Trophoblast cell (in vitro differentiated cells and primary cell): ENCODE measurements around the gene DTNB.

Source experiments
- DNase-seq, 2 donors: peaks; one replicate each; pipeline ENCODE4 v3.0.0-alpha.2; 2016
- H2AFZ ChIP-seq: 2 replicates; pipeline ENCODE4 v1.6.1; 2013; ENCODE audit warnings: low read length, moderate library complexity, mild to moderate bottlenecking; ENCODE audit not compliant: insufficient read depth, poor library complexity
- H2AK5ac ChIP-seq: 2 replicates; pipeline ENCODE4 v1.6.1; 2013; ENCODE audit warnings: mild to moderate bottlenecking, low read length
- H2BK120ac ChIP-seq: 2 replicates; pipeline ENCODE4 v1.6.1; 2013; ENCODE audit warnings: low read length, mild to moderate bottlenecking, moderate library complexity; ENCODE audit not compliant: insufficient read depth, poor library complexity
- H2BK12ac ChIP-seq: 2 replicates; pipeline ENCODE4 v1.6.1; 2013; ENCODE audit warnings: mild to moderate bottlenecking, low read length, moderate library complexity
- H2BK5ac ChIP-seq: 2 replicates; pipeline ENCODE4 v1.6.1; 2013; ENCODE audit warnings: low read length, low read depth, moderate library complexity, mild to moderate bottlenecking; ENCODE audit not compliant: poor library complexity
- H3K14ac ChIP-seq: 2 replicates; pipeline ENCODE4 v1.6.1; 2013; ENCODE audit warnings: mild to moderate bottlenecking, low read length
- H3K18ac ChIP-seq: 2 replicates; pipeline ENCODE4 v1.6.1; 2013; ENCODE audit warnings: mild to moderate bottlenecking, low read length
- H3K23ac ChIP-seq: 2 replicates; pipeline ENCODE4 v1.6.1; 2013; ENCODE audit warnings: low read length
- H3K27ac ChIP-seq: 2 replicates; pipeline ENCODE4 v1.5.1; 2013; ENCODE audit warnings: low read depth, mild to moderate bottlenecking, inconsistent platforms, low read length, moderate library complexity
- H3K27me3 ChIP-seq: 2 replicates; pipeline ENCODE4 v1.6.1; 2013; ENCODE audit warnings: inconsistent platforms, mild to moderate bottlenecking, low read length, moderate library complexity; ENCODE audit not compliant: insufficient read depth
- H3K36me3 ChIP-seq, 2 experiments: 1 replicate in 1 of 2; 2 replicates in 1 of 2; pipeline ENCODE4 v1.6.1; 2013; ENCODE audit warnings: low read length in 2 of 2, mild to moderate bottlenecking in 2 of 2, moderate library complexity in 1 of 2; ENCODE audit not compliant: insufficient read depth in 2 of 2, control insufficient read depth in 1 of 2
- H3K4ac ChIP-seq: 2 replicates; pipeline ENCODE4 v1.6.1; 2013; ENCODE audit warnings: low read depth, mild to moderate bottlenecking, low read length, moderate library complexity
- H3K4me1 ChIP-seq, 2 experiments: 1 replicate in 1 of 2; 2 replicates in 1 of 2; pipeline ENCODE4 v1.6.1; 2013; ENCODE audit warnings: low read length in 2 of 2, mild to moderate bottlenecking in 2 of 2, moderate library complexity in 1 of 2; ENCODE audit not compliant: insufficient read depth in 2 of 2, control insufficient read depth in 1 of 2
- H3K4me2 ChIP-seq: 2 replicates; pipeline ENCODE4 v1.6.1; 2013; ENCODE audit warnings: inconsistent platforms, mild to moderate bottlenecking, low read length, moderate library complexity
- H3K4me3 ChIP-seq: 2 replicates; pipeline ENCODE4 v1.5.1; 2013; ENCODE audit warnings: mild to moderate bottlenecking, low read depth, low read length, inconsistent platforms
- H3K79me1 ChIP-seq: one replicate; pipeline ENCODE4 v1.6.1; 2013; ENCODE audit warnings: low read length
- H3K79me2 ChIP-seq: 2 replicates; pipeline ENCODE4 v1.6.1; 2013; ENCODE audit warnings: low read length, mild to moderate bottlenecking; ENCODE audit not compliant: control insufficient read depth, insufficient read depth, poor library complexity
- H3K9ac ChIP-seq: 2 replicates; pipeline ENCODE4 v1.6.1; 2013; ENCODE audit warnings: mild to moderate bottlenecking, low read length
- H3K9me3 ChIP-seq: 2 replicates; pipeline ENCODE4 v1.6.1; 2013; ENCODE audit warnings: low read depth, mild to moderate bottlenecking, control low read depth, inconsistent platforms, low read length; ENCODE audit not compliant: insufficient read depth
- H4K12ac ChIP-seq: 2 replicates; pipeline ENCODE4 v1.6.1; 2013; ENCODE audit warnings: low read depth, mild to moderate bottlenecking, low read length, moderate library complexity
- H4K8ac ChIP-seq: 2 replicates; pipeline ENCODE4 v1.6.1; 2013; ENCODE audit warnings: low read depth, mild to moderate bottlenecking, low read length, moderate library complexity
- H4K91ac ChIP-seq: one replicate; pipeline ENCODE4 v1.6.1; 2013; ENCODE audit warnings: low read depth, mild to moderate bottlenecking, low read length, moderate library complexity
- WGBS: extraction: QIAGEN DNeasy Blood & Tissue Kit; methylation state at CpG from one replicate; pipeline ENCODE4 v1.1.7; 2013; ENCODE audit warnings: missing lambda C conversion rate; ENCODE audit not compliant: insufficient read length, insufficient coverage; ENCODE audit errors: extremely low coverage; 5-methylcytosine and 5-hydroxymethylcytosine counted together

DTNB gene

GRCh38 chr2:25623361-25623760, 50.0 kb downstream of the DTNB start:
- Histone ChIP-seq H3K36me3 (no peaks in the 10 kb centered on the region), H3K18ac (no peak overlapping the region), H3K79me2 (no peaks in the 10 kb centered on the region), H3K4me2 (no peak overlapping the region), H2BK5ac (no peak overlapping the region), H2BK12ac (no peak overlapping the region), H3K23ac (no peak overlapping the region), H2AK5ac (no peak overlapping the region), H4K8ac (no peak overlapping the region), H2BK120ac (no peak overlapping the region), H3K4me1 (no peaks in the 10 kb centered on the region), H4K91ac (no peak overlapping the region), H3K27ac (no peak overlapping the region), H3K79me1 (no peaks in the 10 kb centered on the region), H3K9ac (no peak overlapping the region), H3K27me3 (no peaks in the 10 kb centered on the region), H3K14ac (no peak overlapping the region), H2AFZ (no peak overlapping the region), H3K4ac (no peak overlapping the region), H4K12ac (no peak overlapping the region), H3K9me3 (no peaks in the 10 kb centered on the region), H3K4me3 (no peak overlapping the region)
- DNase-seq: no peak
- WGBS: no CpG with 5 or more reads among the region's 3 CpGs

- Histone ChIP-seq H2AK5ac (no peak overlapping the region), H3K4me2 (no peak overlapping the region), H4K8ac (no peak overlapping the region), H4K12ac (no peak overlapping the region), H3K14ac (no peak overlapping the region), H3K18ac (no peak overlapping the region), H3K4me1 (no peaks in the 10 kb centered on the region), H3K79me2 (no peaks in the 10 kb centered on the region), H2BK120ac (no peak overlapping the region), H2BK5ac (no peak overlapping the region), H3K4ac (no peak overlapping the region), H3K27me3 (no peaks in the 10 kb centered on the region), H3K79me1 (no peaks in the 10 kb centered on the region), H2AFZ (no peak overlapping the region), H4K91ac (no peak overlapping the region), H3K4me3 (no peak overlapping the region), H2BK12ac (no peak overlapping the region), H3K23ac (no peak overlapping the region), H3K9ac (no peak overlapping the region), H3K9me3 (no peaks in the 10 kb centered on the region), H3K27ac (no peak overlapping the region), H3K36me3 (no peaks in the 10 kb centered on the region)
- DNase-seq: no peak
- no CpG with 5 or more reads among the region's 4 CpGs for WGBS
These were observed 52.7 kb downstream of the DTNB start for GRCh38 chr2:25620711-25621110.

GRCh38 chr2:25620077-25620476, 53.3 kb downstream of the DTNB start:
- Histone ChIP-seq H3K4me3 (no peak overlapping the region), H3K79me2 (no peaks in the 10 kb centered on the region), H3K4me2 (no peak overlapping the region), H3K23ac (no peak overlapping the region), H3K27ac (no peak overlapping the region), H2AK5ac (no peak overlapping the region), H3K18ac (no peak overlapping the region), H2BK12ac (no peak overlapping the region), H4K91ac (no peak overlapping the region), H3K27me3 (no peaks in the 10 kb centered on the region), H3K36me3 (no peaks in the 10 kb centered on the region), H4K12ac (no peak overlapping the region), H2BK120ac (no peak overlapping the region), H3K9me3 (no peaks in the 10 kb centered on the region), H4K8ac (no peak overlapping the region), H2BK5ac (no peak overlapping the region), H3K4ac (no peak overlapping the region), H3K9ac (no peak overlapping the region), H2AFZ (no peak overlapping the region), H3K14ac (no peak overlapping the region), H3K4me1 (no peaks in the 10 kb centered on the region), H3K79me1 (no peaks in the 10 kb centered on the region)
- WGBS: no CpG with 5 or more reads among the region's 5 CpGs
- DNase-seq: no peak

- H2AFZ ChIP-seq: no peak overlapping the region
- H3K27ac ChIP-seq: no peak overlapping the region
- H3K9me3 ChIP-seq: no peaks in the 10 kb centered on the region
- H3K4ac ChIP-seq: no peak overlapping the region
- no peak overlapping the region for H3K18ac ChIP-seq
- H3K79me1 ChIP-seq: no peaks in the 10 kb centered on the region
- no peak overlapping the region for H4K91ac ChIP-seq
- no peaks in the 10 kb centered on the region for H3K4me1 ChIP-seq
- H3K36me3 ChIP-seq: no peaks in the 10 kb centered on the region
- no peaks in the 10 kb centered on the region for H3K79me2 ChIP-seq
- no peak overlapping the region for H2AK5ac ChIP-seq
- no peak overlapping the region for H2BK5ac ChIP-seq
- H4K8ac ChIP-seq: no peak overlapping the region
- H3K4me3 ChIP-seq: no peak overlapping the region
- H4K12ac ChIP-seq: no peak overlapping the region
- H3K27me3 ChIP-seq: no peaks in the 10 kb centered on the region
- no peak overlapping the region for H3K9ac ChIP-seq
- H3K4me2 ChIP-seq: no peak overlapping the region
- WGBS: no CpG with 5 or more reads among the region's 4 CpGs
- no peak overlapping the region for H3K23ac ChIP-seq
- DNase-seq: no peak
- no peak overlapping the region for H3K14ac ChIP-seq
- H2BK120ac ChIP-seq: no peak overlapping the region
- H2BK12ac ChIP-seq: no peak overlapping the region
These were observed 54.2 kb downstream of the DTNB start for GRCh38 chr2:25619185-25619584.
